Measurements from ENCODE around the gene SEC31B.

GRCh38 chr10:100510533-100511308, 8.9 kb downstream of the SEC31B start:
- no peak for TF ChIP-seq CTCF (IDR thresholded peaks at IDR 0.05; ENCODE audit: insufficient read depth, low read length, poor library complexity, severe bottlenecking)
- TF ChIP-seq EZH2phosphoT487 (conservative IDR thresholded peaks at IDR 0.05; ENCODE audit: low read length): no peak
